Ascending aorta (tissue), 2 donors: ENCODE measurements around the gene FSTL3. TPM values are rescaled to one million over a fixed set of nuclear protein-coding genes. Genes with fewer than 3 reads are reported as not detected.

Source experiments
- DNase-seq, 2 donors: peaks; one replicate each; pipeline ENCODE4 v3.0.0-alpha.2; 2019; ENCODE audit warnings: low spot score in 2 of 2
- H3K27ac ChIP-seq, 2 donors: fragments of 200-600 bp; sonication (generic); one replicate each; pipeline ENCODE4 v1.5.1; 2016 to 2017; ENCODE audit warnings: mild to moderate bottlenecking in 1 of 2
- H3K27me3 ChIP-seq: fragments of 200-600 bp; sonication (generic); one replicate; pipeline ENCODE4 v1.5.1; 2017
- H3K36me3 ChIP-seq, 2 donors: fragments of 200-600 bp; sonication (generic); one replicate each; pipeline ENCODE4 v1.5.1; 2016
- H3K4me1 ChIP-seq, 2 donors: fragments of 200-600 bp; sonication (generic); one replicate each; pipeline ENCODE4 v1.5.1; 2016 to 2017; ENCODE audit warnings: mild to moderate bottlenecking in 1 of 2
- H3K4me3 ChIP-seq, 2 donors: fragments of 200-600 bp; sonication (generic); one replicate each; pipeline ENCODE4 v1.5.1; 2016 to 2017; ENCODE audit warnings: mild to moderate bottlenecking in 1 of 2
- H3K9me3 ChIP-seq, 2 donors: fragments of 200-600 bp; sonication (generic); one replicate each; pipeline ENCODE4 v1.5.1; 2016
- intact Hi-C: fragments of 100-400 bp; cut with DNase I; formaldehyde crosslinking; loops from one replicate; pipeline ENCODE4 v1.15.1; 2023
- total RNA-seq: library from RNA; depleted of rRNA; stranded (reverse); fragments of >200 nt; gene quantifications from one replicate; pipeline ENCODE4 v1.1.0, GENCODE V29; 2016
- TF ChIP-seq, protein P1 (sequence below), 3 experiments: fragments of 200-600 bp in 2 of 3; fragments of 450-650 bp in 1 of 3; sonication (generic) in 2 of 3; IDR thresholded peaks; one replicate each; pipeline ENCODE4 v1.5.1; 2016 to 2019; ENCODE audit warnings: antibody characterized with exemption in 3 of 3, mild to moderate bottlenecking in 1 of 3, moderate library complexity in 1 of 3

The FSTL3 gene
- total RNA-seq, 1 donor from 2014 or later = 541 TPM

DNA sequence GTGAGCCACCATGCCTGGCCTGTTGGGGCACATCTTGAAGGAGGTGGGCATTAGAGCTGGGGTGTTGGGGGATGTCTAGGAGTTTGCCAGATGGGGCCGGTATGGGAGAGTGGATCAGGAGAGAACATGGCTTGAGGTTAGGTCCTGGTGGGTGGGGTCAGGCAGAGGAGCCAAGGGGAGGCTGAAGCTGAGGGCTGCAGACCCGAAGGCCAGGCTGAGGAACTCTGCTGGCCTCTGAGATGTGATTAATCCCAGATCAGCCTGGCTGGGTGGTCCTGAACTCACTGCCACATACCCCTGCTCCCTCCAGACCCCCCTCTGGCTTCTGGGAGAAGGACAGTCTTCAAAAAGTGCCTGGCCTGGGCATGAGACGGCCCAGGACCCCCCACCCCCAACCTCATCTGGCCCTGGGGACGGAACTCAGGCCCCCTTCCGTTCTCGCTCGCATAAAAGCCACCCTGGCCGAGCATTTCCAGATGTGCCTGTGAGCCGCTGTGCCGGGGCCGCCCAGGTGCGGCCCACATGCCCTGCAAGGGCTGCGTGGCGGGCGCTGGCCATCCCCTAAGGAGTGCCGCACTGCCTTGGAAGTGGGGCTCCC is 2.7 kb downstream of the FSTL3 start:
- no peaks in the 10 kb centered on the region for H3K9me3 ChIP-seq
- peak overlapping the region; percentile 97 to 98 for H3K27ac ChIP-seq
- DNase-seq = no peak
- peak overlapping the region in 1 of 2 donors; percentile 88 for H3K4me3 ChIP-seq
- peaks cover 9 to 21% of the 10 kb centered on the region in 2 donors for H3K4me1 ChIP-seq
- TF ChIP-seq, protein P1, sequence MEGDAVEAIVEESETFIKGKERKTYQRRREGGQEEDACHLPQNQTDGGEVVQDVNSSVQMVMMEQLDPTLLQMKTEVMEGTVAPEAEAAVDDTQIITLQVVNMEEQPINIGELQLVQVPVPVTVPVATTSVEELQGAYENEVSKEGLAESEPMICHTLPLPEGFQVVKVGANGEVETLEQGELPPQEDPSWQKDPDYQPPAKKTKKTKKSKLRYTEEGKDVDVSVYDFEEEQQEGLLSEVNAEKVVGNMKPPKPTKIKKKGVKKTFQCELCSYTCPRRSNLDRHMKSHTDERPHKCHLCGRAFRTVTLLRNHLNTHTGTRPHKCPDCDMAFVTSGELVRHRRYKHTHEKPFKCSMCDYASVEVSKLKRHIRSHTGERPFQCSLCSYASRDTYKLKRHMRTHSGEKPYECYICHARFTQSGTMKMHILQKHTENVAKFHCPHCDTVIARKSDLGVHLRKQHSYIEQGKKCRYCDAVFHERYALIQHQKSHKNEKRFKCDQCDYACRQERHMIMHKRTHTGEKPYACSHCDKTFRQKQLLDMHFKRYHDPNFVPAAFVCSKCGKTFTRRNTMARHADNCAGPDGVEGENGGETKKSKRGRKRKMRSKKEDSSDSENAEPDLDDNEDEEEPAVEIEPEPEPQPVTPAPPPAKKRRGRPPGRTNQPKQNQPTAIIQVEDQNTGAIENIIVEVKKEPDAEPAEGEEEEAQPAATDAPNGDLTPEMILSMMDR (IDR thresholded peaks at IDR 0.05) = no peak
- H3K27me3 ChIP-seq = no peaks in the 10 kb centered on the region
- intact Hi-C loops = loop anchor here (10.0 kb wide), 1 partner anchor 306 kb away; the partner anchor contains the start of gene WDR18
- peaks cover 0 to 8% of the 10 kb centered on the region in 2 donors for H3K36me3 ChIP-seq

- DNase-seq = peak in 1 of 2 donors; percentile 88
- Histone ChIP-seq H3K27ac (peak overlapping the region; percentile 97 to 98), H3K9me3 (no peaks in the 10 kb centered on the region), H3K4me1 (peaks cover 9 to 21% of the 10 kb centered on the region in 2 donors), H3K27me3 (no peaks in the 10 kb centered on the region), H3K4me3 (peak overlapping the region; percentile 88 to 93), H3K36me3 (peaks cover 0 to 8% of the 10 kb centered on the region in 2 donors)
- TF ChIP-seq, protein P1 (IDR thresholded peaks at IDR 0.05) = no peak
- intact Hi-C loops = loop anchor here (1.0 to 10.0 kb wide), 3 partner anchors 53 to 305 kb away; partner anchors contain the start of genes PTBP1 and WDR18
These were observed 3.5 kb downstream of the FSTL3 start for GRCh38 chr19:679418-680286.

DNA sequence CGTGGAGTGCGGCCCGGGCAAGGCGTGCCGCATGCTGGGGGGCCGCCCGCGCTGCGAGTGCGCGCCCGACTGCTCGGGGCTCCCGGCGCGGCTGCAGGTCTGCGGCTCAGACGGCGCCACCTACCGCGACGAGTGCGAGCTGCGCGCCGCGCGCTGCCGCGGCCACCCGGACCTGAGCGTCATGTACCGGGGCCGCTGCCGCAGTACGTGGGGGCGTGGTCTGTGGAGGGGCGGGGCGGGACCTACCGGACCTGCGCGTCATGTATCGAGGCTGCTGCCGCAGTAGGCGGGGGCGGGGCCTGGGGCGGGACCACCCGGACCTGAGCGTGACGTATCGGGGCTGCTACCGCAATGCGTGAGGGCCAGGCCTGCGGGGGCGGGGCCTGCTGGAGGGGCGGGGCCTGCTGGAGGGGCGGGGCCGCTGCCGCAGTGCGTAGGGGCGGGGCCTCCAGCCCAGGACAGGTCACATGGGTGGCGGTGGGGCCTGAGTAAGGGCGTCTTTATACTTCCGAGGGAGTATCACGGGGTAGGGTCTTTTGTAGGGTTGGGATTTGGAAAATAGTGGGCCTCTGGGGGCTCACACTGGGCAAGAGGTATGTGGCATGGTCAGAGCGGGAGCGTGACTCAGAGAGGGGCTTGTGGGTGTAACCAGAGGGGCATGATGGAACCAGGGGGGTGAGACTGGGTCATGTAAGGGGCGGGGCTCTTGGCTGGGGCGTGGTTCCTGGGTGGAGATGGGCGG is 4.3 kb downstream of the FSTL3 start:
- H3K4me1 ChIP-seq = peaks cover 9 to 21% of the 10 kb centered on the region in 2 donors
- intact Hi-C loops = loop anchor here (1.0 to 5.0 kb wide), 2 partner anchors 52 to 117 kb away; partner anchors contain the start of gene PTBP1

DNA sequence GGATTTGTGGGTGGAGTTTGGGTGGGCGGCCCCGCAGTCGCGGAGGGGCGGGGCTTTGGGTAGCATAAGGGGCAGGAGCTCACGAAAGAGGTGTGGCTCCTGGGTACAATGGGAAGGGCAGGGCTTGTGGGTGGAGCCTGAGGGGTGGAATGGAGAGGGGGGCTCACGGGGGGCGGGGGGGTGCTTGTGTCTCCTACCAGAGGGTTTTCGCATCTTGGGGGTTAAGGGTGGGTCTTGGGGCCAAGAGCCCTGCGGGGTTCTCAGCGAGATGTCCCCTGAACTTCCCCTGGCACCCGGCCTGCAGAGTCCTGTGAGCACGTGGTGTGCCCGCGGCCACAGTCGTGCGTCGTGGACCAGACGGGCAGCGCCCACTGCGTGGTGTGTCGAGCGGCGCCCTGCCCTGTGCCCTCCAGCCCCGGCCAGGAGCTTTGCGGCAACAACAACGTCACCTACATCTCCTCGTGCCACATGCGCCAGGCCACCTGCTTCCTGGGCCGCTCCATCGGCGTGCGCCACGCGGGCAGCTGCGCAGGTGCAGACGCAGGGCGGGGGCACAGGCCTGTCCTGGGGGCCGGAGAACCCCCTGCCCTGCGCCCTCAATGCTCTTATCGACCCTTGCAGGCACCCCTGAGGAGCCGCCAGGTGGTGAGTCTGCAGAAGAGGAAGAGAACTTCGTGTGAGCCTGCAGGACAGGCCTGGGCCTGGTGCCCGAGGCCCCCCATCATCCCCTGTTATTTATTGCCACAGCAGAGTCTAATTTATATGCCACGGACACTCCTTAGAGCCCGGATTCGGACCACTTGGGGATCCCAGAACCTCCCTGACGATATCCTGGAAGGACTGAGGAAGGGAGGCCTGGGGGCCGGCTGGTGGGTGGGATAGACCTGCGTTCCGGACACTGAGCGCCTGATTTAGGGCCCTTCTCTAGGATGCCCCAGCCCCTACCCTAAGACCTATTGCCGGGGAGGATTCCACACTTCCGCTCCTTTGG is 5.1 kb downstream of the FSTL3 start:
- H3K27ac ChIP-seq = peak overlapping the region; percentile 97 to 98
- intact Hi-C loops = loop anchor here (5.0 kb wide), 1 partner anchor 51 kb away; no protein-coding TSS in a partner anchor
- H3K4me3 ChIP-seq = peak overlapping the region in 1 of 2 donors; percentile 88
- H3K4me1 ChIP-seq = peaks cover 9 to 16% of the 10 kb centered on the region in 2 donors
- H3K27me3 ChIP-seq = no peaks in the 10 kb centered on the region
- TF ChIP-seq, protein P1 (IDR thresholded peaks at IDR 0.05) = no peak
- H3K9me3 ChIP-seq = no peaks in the 10 kb centered on the region
- H3K36me3 ChIP-seq = peaks cover 0 to 8% of the 10 kb centered on the region in 2 donors
- DNase-seq = peak in 1 of 2 donors; percentile 80

More for the DNA sequence above, 4.3 kb downstream of the FSTL3 start:
- Histone ChIP-seq H3K27me3 (no peaks in the 10 kb centered on the region), H3K36me3 (peaks cover 0 to 8% of the 10 kb centered on the region in 2 donors), H3K4me3 (peak overlapping the region; percentile 88 to 93), H3K27ac (peak overlapping the region; percentile 97 to 98), H3K9me3 (no peaks in the 10 kb centered on the region)
- DNase-seq = peak; percentile 98 to 100
- TF ChIP-seq, protein P1 (IDR thresholded peaks at IDR 0.05) = peak; percentile 21 to 76 (median 35)
